ENCODE measurements around the gene MEIOSIN.

MEIOSIN gene

GRCh38 chr19:45705115-45705514 lies 28.1 kb upstream of the MEIOSIN start:
- no peak overlapping the region for H3K4me3 ChIP-seq
- TF ChIP-seq POLR2AphosphoS5 (IDR thresholded peaks at IDR 0.05; ENCODE audit: borderline replicate concordance, low read depth, low read length), result no peak; the same call in 1 of the 2 replicates
- TF ChIP-seq EZH2 (IDR thresholded peaks at IDR 0.05), result no peak
- no peak for TF ChIP-seq FOXP2 (optimal IDR thresholded peaks at IDR 0.05; ENCODE audit: control extremely low read depth, extremely low read length, insufficient read depth)
- H3K9me3 ChIP-seq (ENCODE audit: low read depth, low read length), result no peaks in the 10 kb centered on the region
- peak overlapping the region; percentile 44 for H3K27ac ChIP-seq
- DNase-seq (ENCODE audit: low read depth, low spot score), result peak; percentile 65
- H3K9ac ChIP-seq (ENCODE audit: insufficient read length), result no peak overlapping the region
- H3K36me3 ChIP-seq (ENCODE audit: insufficient read depth, low read length), result peaks cover 3% of the 10 kb centered on the region; the same call in 1 of the 2 replicates

- no peak overlapping the region for H3K9ac ChIP-seq (ENCODE audit: insufficient read length)
- no peak for TF ChIP-seq POLR2AphosphoS5 (IDR thresholded peaks at IDR 0.05; ENCODE audit: borderline replicate concordance, low read depth, low read length)
- TF ChIP-seq FOXP2 (optimal IDR thresholded peaks at IDR 0.05; ENCODE audit: control extremely low read depth, extremely low read length, insufficient read depth), result no peak
- no peak for TF ChIP-seq EZH2 (IDR thresholded peaks at IDR 0.05)
- no peak overlapping the region for H3K4me3 ChIP-seq
- peaks cover 3% of the 10 kb centered on the region; the same call in 1 of the 2 replicates for H3K36me3 ChIP-seq (ENCODE audit: insufficient read depth, low read length)
- DNase-seq (ENCODE audit: low read depth, low spot score), result no peak
- no peaks in the 10 kb centered on the region for H3K9me3 ChIP-seq (ENCODE audit: low read depth, low read length)
- no peak overlapping the region for H3K27ac ChIP-seq
Measured at GRCh38 chr19:45705710-45706415, 27.4 kb upstream of the MEIOSIN start.

GRCh38 chr19:45710356-45711130 lies 22.7 kb upstream of the MEIOSIN start:
- Histone ChIP-seq H3K36me3 (ENCODE audit: insufficient read depth, low read length) (peaks cover 7% of the 10 kb centered on the region; the same call in 1 of the 2 replicates), H3K27ac (peak overlapping the region; percentile 56), H3K4me3 (no peak overlapping the region), H3K9ac (ENCODE audit: insufficient read length) (no peak overlapping the region), H3K9me3 (ENCODE audit: low read depth, low read length) (no peaks in the 10 kb centered on the region)
- TF ChIP-seq FOXP2 (optimal IDR thresholded peaks at IDR 0.05; ENCODE audit: control extremely low read depth, extremely low read length, insufficient read depth), result no peak
- no peak for DNase-seq (ENCODE audit: low read depth, low spot score)

- H3K4me3 ChIP-seq, result no peak overlapping the region
Measured at GRCh38 chr19:45711851-45712698, 21.2 kb upstream of the MEIOSIN start.

GRCh38 chr19:45712699-45713067 lies 20.6 kb upstream of the MEIOSIN start:
- TF ChIP-seq EZH2 (IDR thresholded peaks at IDR 0.05) (no peak), POLR2AphosphoS5 (IDR thresholded peaks at IDR 0.05; ENCODE audit: borderline replicate concordance, low read depth, low read length) (no peak), FOXP2 (optimal IDR thresholded peaks at IDR 0.05; ENCODE audit: control extremely low read depth, extremely low read length, insufficient read depth) (no peak)
- Histone ChIP-seq H3K9me3 (ENCODE audit: low read depth, low read length) (no peaks in the 10 kb centered on the region), H3K9ac (ENCODE audit: insufficient read length) (no peak overlapping the region), H3K27ac (no peak overlapping the region), H3K4me3 (no peak overlapping the region), H3K36me3 (ENCODE audit: insufficient read depth, low read length) (peaks cover 7% of the 10 kb centered on the region; the same call in 1 of the 2 replicates)
- no peak for DNase-seq (ENCODE audit: low read depth, low spot score)

More at GRCh38 chr19:45711851-45712698, 21.2 kb upstream of the MEIOSIN start:
- H3K27ac ChIP-seq, result no peak overlapping the region
- peaks cover 7% of the 10 kb centered on the region; the same call in 1 of the 2 replicates for H3K36me3 ChIP-seq (ENCODE audit: insufficient read depth, low read length)
- no peak for DNase-seq (ENCODE audit: low read depth, low spot score)
- TF ChIP-seq POLR2AphosphoS5 (IDR thresholded peaks at IDR 0.05; ENCODE audit: borderline replicate concordance, low read depth, low read length), result no peak
- TF ChIP-seq FOXP2 (optimal IDR thresholded peaks at IDR 0.05; ENCODE audit: control extremely low read depth, extremely low read length, insufficient read depth), result no peak
- TF ChIP-seq EZH2 (IDR thresholded peaks at IDR 0.05), result no peak
- no peak overlapping the region for H3K9ac ChIP-seq (ENCODE audit: insufficient read length)
- H3K9me3 ChIP-seq (ENCODE audit: low read depth, low read length), result no peaks in the 10 kb centered on the region

- H3K4me3 ChIP-seq, result no peak overlapping the region
Measured at GRCh38 chr19:45713141-45713540, 20.1 kb upstream of the MEIOSIN start.

GRCh38 chr19:45715139-45715538 lies 18.1 kb upstream of the MEIOSIN start:
- TF ChIP-seq POLR2AphosphoS5 (IDR thresholded peaks at IDR 0.05; ENCODE audit: borderline replicate concordance, low read depth, low read length) (no peak), EZH2 (IDR thresholded peaks at IDR 0.05) (no peak), FOXP2 (optimal IDR thresholded peaks at IDR 0.05; ENCODE audit: control extremely low read depth, extremely low read length, insufficient read depth) (no peak)
- no peak overlapping the region for H3K4me3 ChIP-seq
- H3K9me3 ChIP-seq (ENCODE audit: low read depth, low read length), result no peaks in the 10 kb centered on the region
- no peak overlapping the region for H3K9ac ChIP-seq (ENCODE audit: insufficient read length)
- peaks cover 20% of the 10 kb centered on the region; the same call in 1 of the 2 replicates for H3K36me3 ChIP-seq (ENCODE audit: insufficient read depth, low read length)
- H3K27ac ChIP-seq, result peak overlapping the region; percentile 51
- DNase-seq (ENCODE audit: low read depth, low spot score), result no peak

More at GRCh38 chr19:45713141-45713540, 20.1 kb upstream of the MEIOSIN start:
- DNase-seq (ENCODE audit: low read depth, low spot score), result no peak
- Histone ChIP-seq H3K9me3 (ENCODE audit: low read depth, low read length) (no peaks in the 10 kb centered on the region), H3K27ac (no peak overlapping the region), H3K9ac (ENCODE audit: insufficient read length) (no peak overlapping the region), H3K36me3 (ENCODE audit: insufficient read depth, low read length) (peaks cover 9% of the 10 kb centered on the region; the same call in 1 of the 2 replicates)
- TF ChIP-seq POLR2AphosphoS5 (IDR thresholded peaks at IDR 0.05; ENCODE audit: borderline replicate concordance, low read depth, low read length) (no peak), FOXP2 (optimal IDR thresholded peaks at IDR 0.05; ENCODE audit: control extremely low read depth, extremely low read length, insufficient read depth) (no peak)
